Coronary artery (tissue), 2 donors: ENCODE data around the gene PIGU.

Experiments used
- DNase-seq: peaks from one replicate; pipeline ENCODE4 v3.0.0-alpha.2; 2017; ENCODE audit warnings: low spot score
- H3K27ac ChIP-seq, 2 donors: fragments of 200-600 bp; sonication (generic); one replicate each; pipeline ENCODE4 v1.5.1; 2016 to 2019
- H3K4me3 ChIP-seq: fragments of 200-600 bp; sonication (generic); 2 replicates; pipeline ENCODE4 v1.5.1; 2016; ENCODE audit warnings: mild to moderate bottlenecking, moderate library complexity
- TF ChIP-seq, protein P1 (sequence below): fragments of 200-600 bp; sonication (generic); IDR thresholded peaks from one replicate; pipeline ENCODE4 v1.5.1; 2019; ENCODE audit warnings: antibody characterized with exemption

Gene PIGU

DNA sequence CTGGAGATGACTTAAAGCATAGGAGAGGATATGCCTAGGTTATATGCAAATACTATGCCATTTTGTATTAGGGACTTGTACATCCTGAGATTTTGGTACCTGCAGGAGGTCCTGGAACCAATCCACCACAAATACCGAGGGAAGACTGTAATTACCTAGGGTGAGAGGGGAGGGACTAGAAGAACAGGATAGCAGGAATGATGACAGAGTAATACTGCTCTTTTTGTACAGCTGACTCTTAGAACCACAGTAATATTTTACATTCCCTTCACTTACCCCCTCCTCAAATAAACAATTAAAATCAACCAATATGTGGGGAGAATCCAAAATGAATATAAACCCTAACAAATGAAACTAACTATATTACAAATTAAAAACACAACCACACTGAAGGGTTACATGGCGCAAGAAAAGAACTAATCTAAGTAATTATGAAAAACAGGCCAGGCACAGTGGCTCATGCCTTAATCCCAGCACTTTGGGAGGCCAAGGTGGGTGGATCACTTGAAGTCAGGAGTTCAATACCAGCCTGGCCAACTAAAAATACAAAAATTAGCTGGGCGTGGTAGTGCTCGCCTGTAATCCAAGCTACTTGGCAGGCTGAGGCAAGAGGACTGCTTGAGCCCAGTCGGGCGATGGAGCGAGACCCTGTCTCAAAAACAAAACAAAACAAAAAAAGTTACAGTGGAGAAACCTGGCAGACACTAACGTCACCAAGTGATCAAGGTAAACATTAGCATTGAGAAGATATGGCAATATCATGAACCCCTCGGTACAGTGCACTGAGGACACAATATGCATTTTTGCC, 81.3 kb downstream of the PIGU start:
- no peak overlapping the region for H3K4me3 ChIP-seq
- no peak overlapping the region for H3K27ac ChIP-seq
- DNase-seq: no peak
- TF ChIP-seq, protein P1, sequence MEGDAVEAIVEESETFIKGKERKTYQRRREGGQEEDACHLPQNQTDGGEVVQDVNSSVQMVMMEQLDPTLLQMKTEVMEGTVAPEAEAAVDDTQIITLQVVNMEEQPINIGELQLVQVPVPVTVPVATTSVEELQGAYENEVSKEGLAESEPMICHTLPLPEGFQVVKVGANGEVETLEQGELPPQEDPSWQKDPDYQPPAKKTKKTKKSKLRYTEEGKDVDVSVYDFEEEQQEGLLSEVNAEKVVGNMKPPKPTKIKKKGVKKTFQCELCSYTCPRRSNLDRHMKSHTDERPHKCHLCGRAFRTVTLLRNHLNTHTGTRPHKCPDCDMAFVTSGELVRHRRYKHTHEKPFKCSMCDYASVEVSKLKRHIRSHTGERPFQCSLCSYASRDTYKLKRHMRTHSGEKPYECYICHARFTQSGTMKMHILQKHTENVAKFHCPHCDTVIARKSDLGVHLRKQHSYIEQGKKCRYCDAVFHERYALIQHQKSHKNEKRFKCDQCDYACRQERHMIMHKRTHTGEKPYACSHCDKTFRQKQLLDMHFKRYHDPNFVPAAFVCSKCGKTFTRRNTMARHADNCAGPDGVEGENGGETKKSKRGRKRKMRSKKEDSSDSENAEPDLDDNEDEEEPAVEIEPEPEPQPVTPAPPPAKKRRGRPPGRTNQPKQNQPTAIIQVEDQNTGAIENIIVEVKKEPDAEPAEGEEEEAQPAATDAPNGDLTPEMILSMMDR: no peak

DNA sequence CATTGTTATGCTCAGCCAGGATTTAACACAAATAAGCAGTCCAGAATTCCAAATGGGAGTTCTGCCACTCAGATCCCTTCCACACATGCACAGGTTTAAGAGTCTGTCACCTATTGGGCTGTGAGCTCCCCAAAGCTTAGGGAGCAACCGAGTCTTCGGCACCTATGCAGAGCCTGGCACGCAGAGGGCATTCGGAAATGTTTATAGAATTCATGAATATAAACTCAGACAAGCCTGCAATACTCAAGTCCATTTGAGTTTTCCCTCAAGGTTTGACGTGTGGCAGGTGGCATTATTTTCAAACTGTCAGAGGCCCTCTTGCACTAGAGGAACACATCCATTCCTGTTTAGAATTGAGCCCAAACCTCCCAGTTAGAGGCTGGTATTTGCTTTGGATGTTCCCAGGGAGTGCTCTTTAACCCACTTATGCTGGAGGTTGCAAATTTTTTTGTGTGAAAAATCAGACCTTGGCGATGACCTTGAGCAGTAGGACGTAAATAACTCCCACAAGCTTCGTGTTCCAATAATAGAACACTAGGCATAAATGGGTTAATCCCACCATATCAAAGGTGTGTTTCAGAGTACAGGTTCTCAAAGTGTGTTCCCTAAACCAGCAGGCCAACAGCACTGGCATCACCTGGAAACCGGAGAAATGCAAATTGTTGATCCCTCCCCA, 90.3 kb downstream of the PIGU start:
- no peak for DNase-seq
- H3K4me3 ChIP-seq: no peak overlapping the region
- no peak overlapping the region for H3K27ac ChIP-seq
- TF ChIP-seq, protein P1: no peak

DNA sequence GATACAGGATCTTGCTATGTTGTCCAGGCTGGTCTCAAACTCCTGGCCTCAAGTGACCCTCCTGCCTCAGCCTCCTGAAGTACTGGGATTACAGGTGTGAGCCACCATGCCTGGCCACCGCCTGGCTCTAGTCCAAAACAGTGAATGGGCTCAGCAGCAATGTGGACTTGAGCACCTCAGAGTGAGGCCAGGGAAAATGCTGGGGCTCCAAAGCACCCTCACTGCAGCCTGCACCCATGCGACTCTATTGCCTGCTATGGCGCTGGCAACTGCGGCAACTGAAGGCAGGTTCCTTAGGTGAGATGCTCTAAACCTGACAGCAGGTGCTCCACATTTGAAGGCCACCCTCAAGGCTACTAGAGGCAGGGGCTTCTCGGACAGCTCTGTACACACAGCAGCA, 91.9 kb downstream of the PIGU start:
- no peak overlapping the region for H3K27ac ChIP-seq
- H3K4me3 ChIP-seq: no peak overlapping the region
- DNase-seq: no peak
- TF ChIP-seq, protein P1: no peak

DNA sequence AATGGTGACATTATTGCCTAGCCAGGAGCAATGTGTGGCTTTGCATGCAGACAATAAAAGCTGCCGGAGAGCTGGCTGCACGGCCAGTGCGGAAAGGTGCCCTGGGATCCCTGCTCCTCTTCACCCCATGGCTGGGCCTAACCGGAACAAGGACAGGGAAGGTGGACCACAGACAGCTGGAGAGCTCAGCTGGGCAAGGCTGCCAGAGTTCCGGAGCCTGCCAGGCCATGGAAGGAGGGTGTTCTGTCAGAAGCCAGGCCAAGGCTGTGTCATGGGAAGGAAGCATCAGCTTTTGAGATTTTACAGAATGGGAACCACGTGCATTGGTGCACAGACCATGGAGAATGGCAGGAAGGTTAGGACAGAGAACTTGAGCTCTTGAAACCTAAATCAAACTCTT, 93.3 kb downstream of the PIGU start:
- no peak overlapping the region for H3K4me3 ChIP-seq
- no peak overlapping the region for H3K27ac ChIP-seq
- TF ChIP-seq, protein P1: no peak
- DNase-seq: peak; percentile 40

DNA sequence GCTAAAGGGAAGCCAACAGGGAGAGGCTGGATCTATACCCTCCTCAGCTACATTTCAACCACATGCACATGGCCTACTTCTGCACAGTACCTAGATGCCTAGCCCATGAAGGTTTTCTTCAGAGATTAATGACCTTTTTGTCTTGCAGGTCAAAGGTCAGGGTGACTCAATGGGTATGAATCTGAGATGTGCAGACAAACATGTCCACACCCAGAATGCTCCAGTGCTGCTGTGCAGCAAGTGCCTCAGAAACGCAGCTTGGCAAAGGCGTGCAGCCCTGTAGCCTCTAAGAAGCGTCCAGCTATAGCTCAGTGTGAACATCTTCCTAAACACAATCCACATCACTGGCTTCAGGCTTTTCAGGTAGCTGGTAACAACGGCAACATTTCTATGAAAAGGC, 94.0 kb downstream of the PIGU start:
- TF ChIP-seq, protein P1: no peak
- peak; percentile 22 for DNase-seq
- peak overlapping the region in 1 of 2 donors; percentile 78 for H3K27ac ChIP-seq
- no peak overlapping the region for H3K4me3 ChIP-seq

DNA sequence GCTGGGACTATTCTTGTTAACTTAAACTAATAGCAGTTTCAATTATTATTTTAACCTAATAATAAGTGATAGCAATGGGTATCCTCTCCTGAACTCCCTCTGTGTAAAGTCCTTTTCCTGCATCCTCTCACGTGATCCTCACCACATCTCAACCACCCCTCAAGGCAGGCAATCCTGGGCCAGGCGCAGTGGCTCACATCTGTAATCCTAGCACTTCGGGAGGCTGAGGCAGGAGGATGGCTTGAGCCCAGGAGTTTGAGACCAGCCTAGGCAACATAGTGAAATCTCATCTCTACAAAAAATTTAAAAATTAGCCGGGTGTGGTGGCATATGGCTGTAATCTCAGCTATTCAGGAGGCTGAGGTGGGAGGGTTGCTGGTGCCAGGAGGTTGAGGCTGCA, 94.7 kb downstream of the PIGU start:
- TF ChIP-seq, protein P1: no peak

More for the DNA sequence above, 94.7 kb downstream of the PIGU start:
- no peak overlapping the region for H3K4me3 ChIP-seq
- DNase-seq: no peak
- H3K27ac ChIP-seq: peak overlapping the region; percentile 54 to 78
